Middle frontal gyrus (tissue), 1 donor: ENCODE results near the gene NOP9.
"Not testable (repeated sequence)": the region's sequence is repeated elsewhere in the genome, so short reads cannot be mapped to it uniquely, and the experiment has no call there.

ENCODE experiments used
- DNase-seq: peaks from one replicate; pipeline ENCODE4 v3.0.0-alpha.2; 2015; ENCODE audit warnings: low spot score; ENCODE audit errors: extremely low spot score

The NOP9 gene

GRCh38 chr14:24325041-24325530, 25.4 kb downstream of the NOP9 start:
- no peak for DNase-seq

GRCh38 chr14:24325963-24326362, 26.3 kb downstream of the NOP9 start:
- no peak for DNase-seq

DNA sequence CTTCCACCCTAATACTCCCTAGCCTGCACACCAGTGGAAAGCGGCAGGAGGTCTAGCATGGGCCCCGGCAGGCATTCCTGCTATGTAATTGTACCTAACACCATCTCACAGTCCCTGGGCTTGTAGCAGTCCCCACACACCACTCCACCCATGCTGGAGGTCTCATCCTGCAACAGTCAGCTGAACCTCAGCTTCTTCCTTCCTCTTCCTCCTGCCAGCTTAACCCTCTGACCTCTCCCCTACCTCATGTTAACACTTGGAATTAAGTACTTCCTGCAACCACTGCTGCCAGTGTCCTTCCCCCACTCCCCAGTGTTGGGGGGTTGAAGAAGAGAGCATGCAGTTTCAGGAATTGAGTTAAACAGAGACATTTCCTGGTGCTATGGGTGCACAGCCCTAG, 27.7 kb downstream of the NOP9 start:
- no peak for DNase-seq

GRCh38 chr14:24327914-24328313, 28.3 kb downstream of the NOP9 start:
- DNase-seq, result not testable (repeated sequence)

GRCh38 chr14:24329073-24329663, 29.5 kb downstream of the NOP9 start:
- no peak for DNase-seq

DNA sequence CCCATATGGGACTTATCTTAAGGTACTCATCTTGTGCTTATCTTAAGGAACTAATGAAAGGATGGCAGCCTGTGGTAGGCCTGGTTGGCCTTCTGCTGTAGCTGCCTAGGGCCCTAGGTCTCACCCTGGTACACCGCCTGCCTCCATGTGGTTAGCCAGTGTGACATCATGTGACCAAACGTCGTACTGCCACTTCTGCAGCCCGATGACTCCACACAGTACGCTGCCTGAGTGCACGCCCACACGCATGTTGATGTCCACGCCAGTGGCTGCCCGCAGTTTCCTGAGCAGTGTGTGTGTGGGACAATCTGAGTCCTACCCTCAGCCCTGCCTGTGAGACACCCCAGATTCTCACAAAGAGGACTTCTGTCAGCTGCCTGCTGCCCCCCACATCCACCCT, 30.1 kb downstream of the NOP9 start:
- DNase-seq, result no peak

DNA sequence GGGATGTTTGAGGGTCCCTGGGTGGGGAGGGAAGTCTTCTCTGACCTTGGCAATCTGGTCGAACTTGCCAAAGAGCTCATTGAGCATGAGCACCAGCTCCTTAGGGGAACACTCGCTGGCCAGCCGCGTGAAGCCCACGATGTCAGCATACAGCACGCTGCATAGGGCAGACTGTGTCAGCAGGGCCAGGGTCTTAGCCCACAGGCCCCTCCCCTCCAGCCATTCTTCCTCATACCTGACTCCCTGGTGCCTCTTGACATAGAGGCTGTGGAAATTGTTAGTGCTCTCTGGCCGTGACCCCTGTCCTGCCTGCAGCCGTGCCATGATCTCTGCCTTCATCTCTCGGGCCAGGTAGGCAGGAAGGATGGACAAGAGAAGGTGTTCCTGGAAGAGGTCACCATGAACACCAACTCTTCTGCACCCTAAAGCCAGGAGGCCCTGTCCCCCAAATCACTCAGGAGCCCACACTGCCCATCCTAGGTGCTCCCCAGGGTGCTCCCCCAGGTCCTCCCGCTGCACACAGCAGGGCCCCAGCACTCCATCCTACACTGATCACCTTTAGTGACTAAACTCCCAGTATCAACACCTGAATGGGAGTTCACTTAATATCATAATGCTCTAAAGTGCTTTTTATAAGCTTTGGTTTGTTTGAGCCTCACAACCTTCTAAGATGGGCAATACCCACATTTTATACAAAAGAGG, 31.5 kb downstream of the NOP9 start:
- no peak for DNase-seq

GRCh38 chr14:24331731-24332267, 32.1 kb downstream of the NOP9 start:
- no peak for DNase-seq

- no peak for DNase-seq
Observed at GRCh38 chr14:24332268-24332993, 32.8 kb downstream of the NOP9 start.

DNA sequence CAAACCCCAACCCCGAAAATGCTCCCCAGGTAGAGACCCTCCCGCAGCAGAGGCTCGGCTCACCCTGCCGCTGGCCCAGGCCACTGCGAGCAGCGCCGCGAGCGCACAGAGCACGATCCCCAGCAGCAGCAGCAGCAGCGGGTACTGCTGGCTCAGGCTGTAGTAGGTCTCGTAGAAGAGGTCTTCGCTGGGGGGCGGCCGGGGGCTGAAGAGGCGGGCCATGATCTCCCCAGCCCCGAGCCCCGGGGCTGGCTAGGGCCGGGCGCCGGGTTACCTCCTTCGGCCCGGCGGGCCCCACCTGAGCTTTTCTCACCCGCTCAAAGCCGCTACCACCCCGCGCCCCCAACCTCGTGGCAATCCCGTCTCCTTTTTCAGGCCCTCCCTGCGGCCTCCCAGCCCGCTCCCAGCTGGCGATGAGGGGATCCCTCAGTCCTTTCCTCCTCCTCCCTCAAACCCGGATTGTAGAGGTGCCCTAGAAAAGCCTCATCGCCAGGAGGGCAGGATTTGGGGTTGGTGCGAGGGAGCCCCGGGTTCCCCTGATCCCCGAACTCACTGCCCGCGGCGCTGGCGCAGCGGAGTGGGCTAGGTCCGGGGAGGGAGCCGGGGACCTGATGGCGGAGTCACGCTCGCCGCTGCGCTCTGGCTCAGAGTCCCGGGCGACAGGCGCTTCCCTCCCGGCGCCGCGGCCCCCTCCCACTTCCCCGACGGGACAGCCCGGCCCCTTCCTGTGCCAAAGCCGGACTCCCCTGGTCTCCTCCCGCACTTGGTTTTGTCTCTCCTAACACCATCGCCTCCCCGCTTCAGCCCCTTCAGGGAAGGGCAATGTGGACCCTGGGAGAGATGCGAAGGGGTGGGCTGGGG, 35.0 kb downstream of the NOP9 start, which contains the start of gene ADCY4:
Gene ADCY4, minus strand, starts transcription at position 641 of the 861 bp plus-strand sequence. Its CDS starts 419 bp downstream, at position 222.
- no peak for DNase-seq

DNA sequence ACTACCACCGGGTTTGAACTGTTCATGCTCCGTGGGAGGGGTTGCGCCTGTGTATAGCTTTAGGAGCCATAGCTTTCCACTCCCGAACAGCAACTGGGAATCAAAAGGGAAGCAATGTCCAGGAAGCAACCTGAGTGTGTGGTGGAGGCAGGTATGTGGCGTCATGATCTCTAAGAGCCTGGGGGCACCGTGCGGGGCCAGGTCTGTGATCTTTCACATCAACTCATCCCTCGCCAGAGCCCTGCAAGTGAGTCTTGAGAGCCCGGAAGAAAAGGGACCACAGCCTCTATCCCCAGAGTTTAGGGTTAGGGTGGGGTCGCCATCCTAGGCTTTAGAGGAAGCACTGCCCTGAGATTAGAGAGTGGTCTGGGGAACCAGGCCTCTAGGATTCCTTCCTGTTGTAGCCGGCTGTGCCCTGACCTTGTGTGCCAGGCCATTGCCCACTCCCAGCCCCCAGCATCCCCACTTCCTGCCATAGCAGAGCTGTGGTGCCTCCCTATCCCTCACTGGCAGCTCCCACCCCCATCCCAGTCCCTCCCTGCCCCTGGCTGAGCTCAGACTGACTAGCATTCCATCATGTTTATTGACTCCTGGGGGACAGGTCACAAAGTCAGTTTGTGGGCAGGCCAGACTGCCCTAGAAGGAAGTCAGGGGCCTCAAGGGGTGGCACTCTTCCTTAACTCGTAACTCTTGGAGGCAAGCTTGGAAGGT, 36.0 kb downstream of the NOP9 start:
- no peak for DNase-seq

GRCh38 chr14:24337144-24337823, 37.6 kb downstream of the NOP9 start:
- no peak for DNase-seq

DNA sequence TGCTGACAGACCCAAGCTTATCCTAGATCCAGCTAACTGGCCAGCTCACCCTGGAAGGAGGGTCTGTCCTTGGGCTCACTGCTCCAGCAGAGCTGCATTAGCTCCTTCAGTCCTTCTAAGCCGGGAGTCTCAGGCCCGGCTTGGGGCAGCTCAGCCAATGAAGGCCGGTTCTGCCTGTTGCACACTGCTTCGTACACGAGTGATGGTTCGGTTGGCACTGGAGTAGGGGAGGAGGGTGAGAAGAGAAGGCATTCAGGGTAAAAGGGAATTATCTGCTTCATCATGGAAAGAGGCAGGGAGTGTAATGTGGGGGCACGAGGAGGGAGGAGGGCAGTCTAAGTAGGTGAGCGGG, 38.1 kb downstream of the NOP9 start:
- DNase-seq, result no peak

- no peak for DNase-seq
Observed at GRCh38 chr14:24338843-24339242, 39.2 kb downstream of the NOP9 start.

DNA sequence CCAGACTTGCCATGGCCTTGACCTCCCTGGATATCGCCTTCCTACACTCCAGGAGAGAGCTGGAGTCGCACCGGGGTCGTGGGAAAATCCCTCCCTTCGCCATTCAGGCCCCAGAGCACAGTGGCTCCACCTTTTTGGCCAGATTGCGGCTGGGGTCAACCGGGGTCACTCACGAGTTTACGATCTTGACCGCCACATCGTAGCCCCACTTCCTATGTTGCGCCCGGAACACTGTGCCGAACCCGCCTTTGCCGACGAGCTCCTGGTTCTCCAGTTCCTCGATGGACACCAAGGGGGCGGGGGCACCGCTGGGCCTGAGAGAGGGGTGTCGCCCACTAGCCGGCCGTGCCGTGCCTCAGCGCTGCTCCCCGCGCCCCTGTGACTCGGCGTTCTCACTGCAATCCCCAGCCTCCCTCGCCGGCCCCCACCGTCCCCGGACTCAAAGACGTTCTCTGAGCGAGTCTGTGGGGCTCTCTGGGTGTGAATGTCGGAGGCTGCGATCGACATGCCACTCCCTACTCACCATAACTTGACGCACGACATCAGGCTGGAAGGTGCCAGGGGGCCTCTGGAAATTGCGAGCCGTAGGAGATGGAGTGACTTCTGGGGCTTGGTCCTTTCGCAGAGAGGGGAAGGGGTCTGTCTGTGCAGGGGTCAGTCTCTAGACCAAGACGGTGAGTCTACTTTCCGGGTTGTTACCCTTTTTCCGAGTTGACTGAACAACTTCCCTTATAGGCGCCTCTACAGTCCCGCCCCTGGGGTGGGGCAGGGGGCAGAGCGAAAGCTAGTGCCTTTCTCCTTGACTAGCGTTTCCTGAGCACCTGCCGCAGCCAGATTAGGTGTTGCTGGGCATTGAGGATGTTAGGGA, 39.9 kb downstream of the NOP9 start, which contains the start of gene RIPK3:
Gene RIPK3, minus strand, starts transcription at position 708 of the 868 bp plus-strand sequence. Its CDS starts 165 bp downstream, at position 543.
- no peak for DNase-seq

DNA sequence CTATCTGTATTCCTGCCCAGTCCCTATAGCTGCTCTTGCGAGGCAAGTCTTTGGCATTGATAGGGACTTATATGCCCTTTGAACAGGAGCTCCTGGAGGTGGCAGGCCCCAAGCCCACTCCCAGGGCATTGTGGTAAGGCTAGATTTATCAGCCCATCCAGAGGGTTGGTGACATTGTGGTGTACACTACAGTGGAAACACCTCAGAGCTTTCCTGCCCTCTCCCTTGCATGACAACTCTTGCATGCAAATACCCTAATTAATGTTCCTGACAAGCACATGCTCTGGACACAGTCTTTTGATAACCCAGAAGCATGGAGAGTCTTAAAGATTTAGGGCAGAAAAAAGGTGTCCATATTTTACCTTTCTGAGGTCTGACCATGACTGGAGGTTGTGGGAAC, 41.0 kb downstream of the NOP9 start:
- DNase-seq, result no peak

DNA sequence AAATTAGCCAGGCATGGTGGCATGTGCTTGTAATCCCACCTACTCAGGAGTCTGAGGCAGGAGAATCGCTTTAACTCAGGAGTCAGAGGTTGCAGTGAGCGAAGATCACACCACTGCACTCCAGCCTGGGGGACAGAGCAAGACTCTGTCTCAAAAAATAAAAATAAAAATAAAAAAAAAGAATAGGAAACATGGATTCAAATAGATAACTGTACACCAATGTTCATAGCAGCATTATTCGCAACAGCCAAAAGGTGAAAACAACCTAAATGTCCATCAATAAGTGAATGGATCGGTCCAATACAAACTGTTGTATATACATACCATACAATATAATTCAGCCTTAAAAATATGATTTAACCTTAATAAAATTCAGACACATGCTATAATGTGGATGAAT, 43.2 kb downstream of the NOP9 start:
- no peak for DNase-seq

DNA sequence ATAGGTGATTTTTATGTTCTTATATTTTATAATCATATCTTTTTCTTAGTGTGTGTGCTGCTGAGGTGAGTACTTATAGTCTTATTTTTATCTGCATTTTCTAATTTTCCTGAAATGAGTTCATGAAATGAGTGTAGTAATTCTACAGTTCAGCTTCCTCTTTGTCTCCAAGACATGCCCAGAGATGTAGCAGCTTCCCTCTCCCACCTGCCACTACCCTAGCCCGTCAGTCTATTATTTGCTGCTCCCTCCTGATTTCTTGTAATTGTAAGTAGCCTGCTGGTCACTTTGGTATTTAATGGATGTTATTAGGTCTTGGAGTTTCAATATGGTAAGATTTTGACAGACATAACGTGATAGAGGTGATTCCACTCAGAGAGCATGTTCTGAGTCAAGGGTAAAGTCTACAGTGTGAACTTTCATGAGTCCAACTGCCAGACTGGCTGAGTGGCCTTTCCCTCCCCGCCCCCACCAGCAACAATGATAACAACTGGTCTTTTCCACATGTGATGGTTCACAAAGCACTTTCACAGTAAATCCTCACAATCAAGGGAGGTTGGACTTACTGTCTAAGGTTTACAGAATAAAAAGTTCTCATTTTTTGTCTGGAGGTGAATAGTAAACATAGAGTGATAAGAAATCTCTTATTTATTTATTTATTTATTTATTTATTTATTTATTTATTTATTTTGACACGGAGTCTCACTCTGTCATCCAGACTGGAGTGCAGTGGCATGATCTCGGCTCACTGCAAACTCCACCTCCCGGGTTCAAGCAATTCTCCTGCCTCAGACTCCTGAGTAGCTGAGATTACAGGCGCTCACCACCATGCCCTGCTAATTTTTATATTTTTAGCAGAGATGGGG, 44.4 kb downstream of the NOP9 start:
- DNase-seq, result no peak
